ENCODE data around the gene PANK2. TPM values are rescaled to one million over a fixed set of nuclear protein-coding genes. Genes with fewer than 3 reads are reported as not detected.

The PANK2 gene
- total and polyA plus RNA-seq, 10 of the 15 experiments (the other 5 are each of a cell fraction or from before 2014, with no cell fraction given): 13.2 to 43.4 (median 33.3) TPM

GRCh38 chr20:3888622-3889488 is at the start of gene PANK2 (continued):
- no peak for TF ChIP-seq ZBTB33 (IDR thresholded peaks at IDR 0.05)
- TF ChIP-seq NR2F1 (conservative IDR thresholded peaks at IDR 0.05): peak; percentile 84
- peak; percentile 37; the same call in 1 of the 2 replicates for TF ChIP-seq NKRF (conservative IDR thresholded peaks at IDR 0.05)
- no peak for TF ChIP-seq WRNIP1 (IDR thresholded peaks at IDR 0.05; ENCODE audit: borderline replicate concordance, low read depth, low read length)
- TF ChIP-seq RAD51 (IDR thresholded peaks at IDR 0.05): no peak
- peak; percentile 9; the same call in 1 of the 2 replicates for TF ChIP-seq JUND (IDR thresholded peaks at IDR 0.05; ENCODE audit: low read depth, low read length)
- no peak; the same call in 1 of the 2 replicates for TF ChIP-seq SIN3A (IDR thresholded peaks at IDR 0.05; ENCODE audit: low read depth, low read length)
- no peak; a peak in 1 of 4 replicates for TF ChIP-seq SRF (IDR thresholded peaks at IDR 0.05; ENCODE audit: low read depth in 2 of 2, low read length in 2 of 2)
- TF ChIP-seq SUZ12 (IDR thresholded peaks at IDR 0.05; ENCODE audit: unreplicated experiment): no peak
- TF ChIP-seq RUNX3 (IDR thresholded peaks at IDR 0.05; ENCODE audit: low read length): no peak; the same call in none of the 2 replicates
- TF ChIP-seq TAF1 (IDR thresholded peaks at IDR 0.05; ENCODE audit: borderline replicate concordance, low read depth, low read length): peak; percentile 77
- TF ChIP-seq SP1 (IDR thresholded peaks at IDR 0.05; ENCODE audit: low read depth, low read length): peak; percentile 99
- peak; percentile 93 for TF ChIP-seq POLR2AphosphoS5 (IDR thresholded peaks at IDR 0.05; ENCODE audit: low read length)
- peak in 1 of 2 experiments; percentile 14; a peak in 1 of 4 replicates for TF ChIP-seq EP300 (IDR thresholded peaks at IDR 0.05; ENCODE audit: borderline replicate concordance in 1 of 2, control insufficient read depth in 1 of 2, low read depth in 2 of 2, low read length in 2 of 2)
- 0 out of 2 replicates have a peak, but pooled peaks have one; percentile 13 for TF ChIP-seq HCFC1 (IDR thresholded peaks at IDR 0.05; ENCODE audit: low read length)
- TF ChIP-seq HDAC2 (IDR thresholded peaks at IDR 0.05): no peak
- TF ChIP-seq GATAD2B (conservative IDR thresholded peaks at IDR 0.05; ENCODE audit: low read depth): peak; percentile 32
- TF ChIP-seq SREBF1 (IDR thresholded peaks at IDR 0.05; ENCODE audit: low read length): no peak
- peak; percentile 36 for TF ChIP-seq E2F8 (IDR thresholded peaks at IDR 0.05; ENCODE audit: low read depth, partially characterized antibody)

Data from GM12878 (cell line).